DND-41 (cell line): ENCODE data around the gene HSPA1L.
"Not testable (repeated sequence)": the region's sequence is repeated elsewhere in the genome, so short reads cannot be mapped to it uniquely, and the experiment has no call there.

ENCODE experiments used
- ATAC-seq: fragments of 200-7000 bp; cut with Tn5 transposase; 3 replicates; pipeline ENCODE4 v1.9.1; 2021; ENCODE audit warnings: low read depth; ENCODE audit not compliant: insufficient read depth
- DNase-seq: peaks from one replicate; pipeline ENCODE4 v3.0.0-alpha.2; 2020
- H2AFZ ChIP-seq: 2 replicates; pipeline ENCODE4 v1.6.0; 2012; ENCODE audit warnings: low read depth, low read length
- H3K27ac ChIP-seq: 2 replicates; pipeline ENCODE4 v1.5.1; 2012; ENCODE audit warnings: low read length, inconsistent platforms
- H3K27me3 ChIP-seq: fragments of 200-600 bp; sonication (generic); 2 replicates; pipeline ENCODE4 v1.6.0; 2012; ENCODE audit warnings: low read length, mild to moderate bottlenecking, inconsistent platforms; ENCODE audit not compliant: insufficient read depth, poor library complexity
- H3K36me3 ChIP-seq: 2 replicates; pipeline ENCODE4 v1.5.1; 2012; ENCODE audit warnings: low read length, inconsistent platforms; ENCODE audit not compliant: insufficient read depth
- H3K4me1 ChIP-seq: 2 replicates; pipeline ENCODE4 v1.5.1; 2012; ENCODE audit warnings: mild to moderate bottlenecking, low read length; ENCODE audit not compliant: insufficient read depth
- H3K4me2 ChIP-seq: 2 replicates; pipeline ENCODE4 v1.6.0; 2012; ENCODE audit warnings: mild to moderate bottlenecking, moderate library complexity, low read length, inconsistent platforms; ENCODE audit not compliant: insufficient read depth
- H3K4me3 ChIP-seq, 2 experiments: fragments of 200-600 bp in 1 of 2; shearing (Covaris generic) in 1 of 2; 2 replicates each; pipeline ENCODE4 v1.5.1; 2012 to 2016; ENCODE audit warnings: inconsistent platforms in 2 of 2, low read length in 2 of 2, mild to moderate bottlenecking in 2 of 2, low read depth in 1 of 2, moderate library complexity in 1 of 2
- H3K79me2 ChIP-seq: 2 replicates; pipeline ENCODE4 v1.6.0; 2012; ENCODE audit warnings: low read length, inconsistent platforms; ENCODE audit not compliant: insufficient read depth
- H3K9ac ChIP-seq: 2 replicates; pipeline ENCODE4 v1.6.0; 2012; ENCODE audit warnings: low read depth, mild to moderate bottlenecking, inconsistent platforms, low read length, moderate library complexity
- H3K9me3 ChIP-seq: 2 replicates; pipeline ENCODE4 v1.5.1; 2012; ENCODE audit warnings: low read length, moderate library complexity, mild to moderate bottlenecking, inconsistent platforms; ENCODE audit not compliant: insufficient read depth, severe bottlenecking
- H4K20me1 ChIP-seq: 2 replicates; pipeline ENCODE4 v1.6.0; 2012; ENCODE audit warnings: low read length; ENCODE audit not compliant: insufficient read depth
- EZH2 ChIP-seq: IDR thresholded peaks from 3 replicates; pipeline ENCODE4 v1.6.1; 2012; ENCODE audit warnings: borderline replicate concordance, low read depth, mild to moderate bottlenecking, moderate library complexity, low read length, inconsistent platforms; ENCODE audit not compliant: severe bottlenecking
- TF ChIP-seq, protein P1 (sequence below): IDR thresholded peaks from 2 replicates; pipeline ENCODE4 v1.5.1; 2012; ENCODE audit warnings: borderline replicate concordance, low read length, moderate library complexity, mild to moderate bottlenecking; ENCODE audit not compliant: poor library complexity, severe bottlenecking; ENCODE audit errors: extremely low read depth

The HSPA1L gene

GRCh38 chr6:31806470-31807272 is 8.4 kb downstream of the HSPA1L start, which contains the start of gene LSM2:
LSM2 (minus strand) TSS chr6:31806966; CDS start chr6:31806757, 209 bp downstream.
- peaks cover 39% of the 10 kb centered on the region for H3K79me2 ChIP-seq
- DNase-seq (peak; percentile 98), ATAC-seq (peak; percentile 95)
- H3K4me3 ChIP-seq: peak within 1 kb of the TSS; percentile 84 to 91
- H3K4me2 ChIP-seq: peak within 1 kb of the TSS; percentile 96
- no peaks in the 10 kb centered on the region for H3K9me3 ChIP-seq
- peaks cover 39% of the 10 kb centered on the region for H3K4me1 ChIP-seq
- TF ChIP-seq, protein P1, sequence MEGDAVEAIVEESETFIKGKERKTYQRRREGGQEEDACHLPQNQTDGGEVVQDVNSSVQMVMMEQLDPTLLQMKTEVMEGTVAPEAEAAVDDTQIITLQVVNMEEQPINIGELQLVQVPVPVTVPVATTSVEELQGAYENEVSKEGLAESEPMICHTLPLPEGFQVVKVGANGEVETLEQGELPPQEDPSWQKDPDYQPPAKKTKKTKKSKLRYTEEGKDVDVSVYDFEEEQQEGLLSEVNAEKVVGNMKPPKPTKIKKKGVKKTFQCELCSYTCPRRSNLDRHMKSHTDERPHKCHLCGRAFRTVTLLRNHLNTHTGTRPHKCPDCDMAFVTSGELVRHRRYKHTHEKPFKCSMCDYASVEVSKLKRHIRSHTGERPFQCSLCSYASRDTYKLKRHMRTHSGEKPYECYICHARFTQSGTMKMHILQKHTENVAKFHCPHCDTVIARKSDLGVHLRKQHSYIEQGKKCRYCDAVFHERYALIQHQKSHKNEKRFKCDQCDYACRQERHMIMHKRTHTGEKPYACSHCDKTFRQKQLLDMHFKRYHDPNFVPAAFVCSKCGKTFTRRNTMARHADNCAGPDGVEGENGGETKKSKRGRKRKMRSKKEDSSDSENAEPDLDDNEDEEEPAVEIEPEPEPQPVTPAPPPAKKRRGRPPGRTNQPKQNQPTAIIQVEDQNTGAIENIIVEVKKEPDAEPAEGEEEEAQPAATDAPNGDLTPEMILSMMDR: peak; percentile 43
- TF ChIP-seq EZH2: no peak
- no peaks in the 10 kb centered on the region for H3K27me3 ChIP-seq
- no peaks in the 10 kb centered on the region for H4K20me1 ChIP-seq
- H3K27ac ChIP-seq: peak within 1 kb of the TSS; percentile 92
- H3K9ac ChIP-seq: peak within 1 kb of the TSS; percentile 94
- H3K36me3 ChIP-seq: peaks cover 21% of the 10 kb centered on the region
- peak within 1 kb of the TSS; percentile 92 for H2AFZ ChIP-seq

DNA sequence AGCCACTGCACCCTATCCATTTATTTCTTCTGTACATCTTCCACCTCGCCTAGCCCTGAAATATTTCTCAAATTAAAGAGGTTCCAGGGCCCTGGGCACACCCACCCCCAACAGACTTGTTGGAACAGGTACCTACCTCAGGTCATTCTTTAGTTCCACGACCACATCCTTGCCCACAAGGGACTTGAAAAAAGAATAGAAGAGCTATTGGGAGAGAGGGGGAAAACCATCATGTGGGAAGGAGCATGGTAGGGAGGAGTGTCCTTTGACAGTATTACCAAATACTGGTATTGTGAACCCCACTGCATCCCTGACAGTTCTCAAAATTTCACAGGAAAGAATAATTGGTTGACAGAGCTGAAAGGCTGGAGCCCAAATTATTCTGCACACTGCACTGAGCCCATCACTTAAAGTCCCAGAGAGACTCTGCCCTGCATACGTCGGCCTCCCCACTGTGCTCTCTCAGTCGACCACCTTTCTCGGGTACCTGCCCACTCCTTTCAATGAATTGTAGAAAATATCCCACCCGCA is 9.1 kb downstream of the HSPA1L start:
- Histone ChIP-seq H3K4me3 (peak overlapping the region; percentile 84 to 91), H3K27ac (peak overlapping the region; percentile 92), H3K4me1 (peaks cover 39% of the 10 kb centered on the region), H3K9ac (peak overlapping the region; percentile 94), H4K20me1 (no peaks in the 10 kb centered on the region), H3K9me3 (no peaks in the 10 kb centered on the region), H3K79me2 (peaks cover 39% of the 10 kb centered on the region), H2AFZ (peak overlapping the region; percentile 92), H3K4me2 (peak overlapping the region; percentile 96), H3K36me3 (peaks cover 24% of the 10 kb centered on the region), H3K27me3 (no peaks in the 10 kb centered on the region)
- TF ChIP-seq, protein P1: no peak
- no peak for TF ChIP-seq EZH2
- no peak for DNase-seq
- ATAC-seq: peak; percentile 20; the same call in 2 of the 3 replicates

- not testable (repeated sequence) for H3K4me2 ChIP-seq, H3K4me3 ChIP-seq, H2AFZ ChIP-seq, ATAC-seq, DNase-seq, H4K20me1 ChIP-seq, H3K9ac ChIP-seq, H3K27me3 ChIP-seq, H3K27ac ChIP-seq, H3K9me3 ChIP-seq
- Histone ChIP-seq H3K36me3 (peaks cover 49% of the 10 kb centered on the region), H3K4me1 (peaks cover 36% of the 10 kb centered on the region), H3K79me2 (peaks cover 40% of the 10 kb centered on the region)
These were observed 13.8 kb downstream of the HSPA1L start for GRCh38 chr6:31801031-31801927.
